Measurements from ENCODE around the gene CELF4.

CELF4 gene

GRCh38 chr18:37307181-37307580 is 258.4 kb downstream of the CELF4 start:
- no peak for DNase-seq

GRCh38 chr18:37306432-37306831 is 259.2 kb downstream of the CELF4 start:
- DNase-seq = no peak

- no peak for DNase-seq
Measured at GRCh38 chr18:37305066-37305465, 260.5 kb downstream of the CELF4 start.

- DNase-seq = no peak
Measured at GRCh38 chr18:37304012-37304680, 261.5 kb downstream of the CELF4 start.

- DNase-seq = no peak
Measured at GRCh38 chr18:37303009-37303408, 262.6 kb downstream of the CELF4 start.

GRCh38 chr18:37302519-37302918 is 263.1 kb downstream of the CELF4 start:
- no peak for DNase-seq

- peak; percentile 98 for DNase-seq
Measured at GRCh38 chr18:37299471-37300304, 265.9 kb downstream of the CELF4 start.

- no peak for DNase-seq
Measured at GRCh38 chr18:37298816-37299215, 266.8 kb downstream of the CELF4 start.

GRCh38 chr18:37297106-37297505 is 268.5 kb downstream of the CELF4 start:
- no peak for DNase-seq

GRCh38 chr18:37294951-37295350 is 270.6 kb downstream of the CELF4 start:
- DNase-seq = no peak

- no peak for DNase-seq
Measured at GRCh38 chr18:37293359-37293758, 272.2 kb downstream of the CELF4 start.

- DNase-seq = no peak
Measured at GRCh38 chr18:37289423-37289822, 276.2 kb downstream of the CELF4 start.

- DNase-seq = no peak
Measured at GRCh38 chr18:37287601-37288000, 278.0 kb downstream of the CELF4 start.

- no peak for DNase-seq
Measured at GRCh38 chr18:37286801-37287200, 278.8 kb downstream of the CELF4 start.

GRCh38 chr18:37285825-37286224 is 279.8 kb downstream of the CELF4 start:
- no peak for DNase-seq

GRCh38 chr18:37284260-37284659 is 281.3 kb downstream of the CELF4 start:
- DNase-seq = no peak

GRCh38 chr18:37282386-37283037 is 283.1 kb downstream of the CELF4 start:
- DNase-seq = no peak

GRCh38 chr18:37280701-37281393 is 284.8 kb downstream of the CELF4 start:
- DNase-seq = no peak

- no peak for DNase-seq
Measured at GRCh38 chr18:37277804-37278203, 287.8 kb downstream of the CELF4 start.

- no peak for DNase-seq
Measured at GRCh38 chr18:37276111-37276890, 289.3 kb downstream of the CELF4 start.

- no peak for DNase-seq
Measured at GRCh38 chr18:37275237-37275741, 290.3 kb downstream of the CELF4 start.
